HG03460 (cell line): ENCODE measurements around the gene RNF169.
A peak's percentile ranks its signal among the peaks of the same experiment; 100 is the strongest.

Source experiments
- ATAC-seq: cut with Tn5 transposase; IDR thresholded peaks from one replicate; pipeline ENCODE4 v1.9.1; 2021; ENCODE audit not compliant: unreplicated experiment

RNF169 gene

DNA sequence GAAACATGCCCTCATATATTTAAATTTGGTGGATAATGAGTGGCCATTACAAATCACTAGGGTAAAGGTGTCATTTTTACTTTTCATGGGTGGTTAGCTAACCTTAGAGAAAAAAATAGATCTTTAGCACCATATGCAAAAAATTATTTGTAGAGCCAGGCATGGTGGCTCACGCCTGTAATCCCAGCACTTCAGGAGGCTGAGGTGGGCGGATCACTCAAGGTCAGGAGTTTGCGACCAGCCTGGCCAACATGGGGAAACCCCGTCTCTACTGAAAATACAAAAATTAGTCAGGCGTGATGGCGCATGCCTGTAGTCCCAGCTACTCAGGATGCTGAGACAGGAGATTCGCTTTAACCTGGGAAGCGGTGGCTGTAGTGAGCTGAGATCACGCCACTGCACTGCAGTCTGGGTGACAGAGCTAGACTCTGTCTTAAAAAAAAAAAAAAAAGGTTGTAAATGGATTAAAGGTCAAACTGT, 19.6 kb downstream of the RNF169 start:
- peak; percentile 57 for ATAC-seq

- ATAC-seq = no peak
Observed at GRCh38 chr11:74769055-74769707, 20.5 kb downstream of the RNF169 start.

DNA sequence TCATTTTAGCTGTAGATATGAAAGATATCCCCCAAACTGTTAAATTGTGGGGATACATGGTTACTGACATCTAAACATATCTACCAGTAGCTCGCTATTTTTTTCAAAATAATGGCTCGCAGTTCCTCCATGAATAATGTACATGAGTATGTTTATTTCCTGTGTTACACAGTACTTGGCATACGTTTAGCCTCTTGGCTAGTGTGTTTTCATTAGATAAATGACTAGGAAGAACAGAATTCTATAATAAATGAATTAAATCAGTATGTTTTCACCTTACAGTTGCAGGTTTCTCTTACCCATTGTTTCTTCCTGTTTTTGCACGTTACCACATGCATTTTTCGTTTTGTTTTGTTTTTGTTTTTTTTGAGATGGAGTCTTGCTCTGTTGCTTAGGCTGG, 21.8 kb downstream of the RNF169 start:
- no peak for ATAC-seq

DNA sequence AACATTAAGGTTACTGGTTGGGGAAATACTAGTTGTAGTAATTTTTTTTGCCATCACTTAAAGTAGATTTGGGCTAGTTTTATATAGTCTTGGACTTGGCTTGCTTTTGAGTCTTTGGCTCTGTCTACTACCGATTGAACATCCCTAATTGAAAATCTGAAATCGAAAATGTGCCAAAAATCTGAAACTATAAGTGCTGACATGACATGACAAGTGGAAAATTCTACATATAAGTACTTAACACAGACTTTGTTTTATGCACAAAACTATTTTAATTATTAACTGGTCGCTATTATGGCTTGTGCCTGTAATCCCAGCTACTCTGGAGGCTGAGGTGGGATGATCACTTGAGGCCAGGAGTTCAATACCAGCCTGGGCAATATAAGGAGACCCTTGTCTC, 22.5 kb downstream of the RNF169 start:
- ATAC-seq = no peak

- no peak for ATAC-seq
Observed at GRCh38 chr11:74773476-74773875, 24.8 kb downstream of the RNF169 start.

DNA sequence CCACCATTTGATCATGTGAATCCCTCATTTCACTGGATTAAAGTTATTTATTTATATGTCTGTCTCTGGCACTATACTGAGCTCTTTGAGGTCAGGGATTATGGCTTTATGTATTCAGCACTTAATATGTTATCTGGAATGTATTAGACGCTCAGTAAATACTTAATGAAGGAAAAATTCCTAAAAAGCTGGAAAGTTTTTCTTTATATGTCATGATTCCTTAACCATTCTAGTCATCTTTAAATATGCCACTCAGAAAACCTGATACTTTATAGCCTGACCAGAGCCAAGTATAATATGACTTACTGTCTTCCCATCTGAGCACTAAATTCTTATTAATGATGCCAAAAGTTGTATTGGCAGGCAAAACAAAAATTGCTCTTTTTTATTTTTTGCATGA, 27.1 kb downstream of the RNF169 start:
- ATAC-seq = no peak

DNA sequence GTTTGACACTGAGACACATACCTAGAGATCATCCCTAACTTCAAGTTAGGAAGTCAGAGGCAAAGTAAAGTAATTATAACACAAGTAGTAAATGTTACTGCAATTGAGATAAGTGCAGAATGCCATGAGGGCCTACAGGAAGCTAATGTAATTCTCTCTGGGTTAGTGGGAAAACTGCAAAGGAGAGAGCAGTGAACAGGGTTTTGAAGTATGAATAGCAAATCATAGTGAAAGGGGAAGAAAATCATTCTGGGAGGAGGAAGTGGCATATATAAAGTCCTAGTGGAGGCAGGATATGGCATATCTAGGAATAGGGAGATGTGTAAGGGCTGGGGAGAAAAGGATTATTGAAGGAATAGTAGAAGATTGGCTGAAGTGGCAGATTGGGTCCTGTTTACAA, 27.9 kb downstream of the RNF169 start:
- ATAC-seq = no peak

DNA sequence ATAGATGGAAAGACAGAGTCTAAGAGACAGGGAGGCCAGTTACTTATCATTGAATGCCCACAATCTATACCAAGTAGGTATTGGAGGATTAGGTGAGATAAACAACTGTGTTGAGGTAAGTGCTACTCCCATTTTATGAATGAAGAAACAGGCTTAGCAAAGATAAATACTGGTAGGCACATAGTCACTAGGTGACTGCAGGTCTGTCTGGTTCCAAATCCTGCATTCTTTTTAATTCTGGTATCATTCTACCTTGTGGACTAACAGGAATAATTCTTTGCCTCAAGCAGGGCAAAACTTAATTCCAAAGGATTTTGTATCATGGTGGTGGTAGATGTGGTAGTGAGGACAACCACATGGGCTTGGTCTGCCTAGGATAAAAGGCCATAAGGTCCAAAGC, 28.4 kb downstream of the RNF169 start:
- ATAC-seq = no peak

- ATAC-seq = no peak
Observed at GRCh38 chr11:74777877-74778276, 29.2 kb downstream of the RNF169 start.

- no peak for ATAC-seq
Observed at GRCh38 chr11:74778581-74778980, 29.9 kb downstream of the RNF169 start.

DNA sequence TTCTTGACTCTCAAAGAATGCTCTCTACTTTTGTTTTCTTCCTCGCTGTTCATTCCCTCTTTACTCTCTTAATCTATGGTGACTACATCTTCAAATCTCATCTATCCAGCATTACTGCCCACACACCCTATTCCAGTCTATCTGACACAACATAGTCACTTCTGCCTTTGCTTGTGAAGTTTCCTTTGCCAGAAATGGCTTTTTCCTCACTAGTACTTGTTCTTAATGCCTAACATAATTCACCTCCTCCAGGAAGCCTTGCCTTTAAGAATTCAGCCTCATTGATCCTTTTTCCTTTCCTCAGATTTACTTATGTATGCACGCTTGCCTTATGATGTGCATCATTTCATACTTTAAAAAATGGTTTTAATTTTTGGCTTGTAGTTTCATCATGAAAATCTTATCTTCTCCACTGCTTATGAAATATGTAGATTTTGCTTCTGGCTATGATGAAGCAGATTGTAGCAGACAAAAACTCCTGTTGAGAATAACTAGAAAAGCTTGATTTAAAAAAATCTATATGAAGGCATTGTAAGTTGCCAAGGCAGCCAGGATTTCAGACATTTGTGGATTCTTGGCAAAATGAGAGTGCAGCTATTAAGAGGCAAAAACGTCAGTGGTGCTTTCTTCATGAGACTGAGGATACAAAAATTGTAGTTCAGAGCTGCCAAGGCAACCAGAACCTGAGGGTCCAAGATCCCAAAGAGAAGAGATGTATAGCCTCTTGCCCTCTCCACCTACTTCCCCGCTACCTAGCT, 31.8 kb downstream of the RNF169 start:
- no peak for ATAC-seq

- peak; percentile 85 for ATAC-seq
Observed at GRCh38 chr11:74783241-74783871, 34.7 kb downstream of the RNF169 start.

DNA sequence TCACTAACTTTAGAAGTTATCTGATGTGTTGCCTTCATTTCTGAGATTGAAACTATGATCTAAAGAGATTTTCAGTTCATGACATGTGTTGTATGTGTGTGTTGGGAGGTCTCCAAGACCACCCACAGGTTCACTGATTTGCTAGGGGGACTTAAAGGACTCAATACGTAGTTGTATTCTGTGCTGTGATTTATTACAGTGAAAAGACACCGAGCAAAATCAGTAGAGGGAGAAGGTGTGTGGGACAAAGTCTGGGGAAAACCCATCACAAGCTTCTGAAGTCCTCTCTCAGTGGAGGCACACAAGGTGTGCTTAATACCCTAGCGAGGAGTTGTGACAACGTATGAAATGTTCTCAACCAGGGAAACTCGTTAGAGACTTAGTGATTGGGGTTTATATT, 35.6 kb downstream of the RNF169 start:
- ATAC-seq = peak; percentile 59

DNA sequence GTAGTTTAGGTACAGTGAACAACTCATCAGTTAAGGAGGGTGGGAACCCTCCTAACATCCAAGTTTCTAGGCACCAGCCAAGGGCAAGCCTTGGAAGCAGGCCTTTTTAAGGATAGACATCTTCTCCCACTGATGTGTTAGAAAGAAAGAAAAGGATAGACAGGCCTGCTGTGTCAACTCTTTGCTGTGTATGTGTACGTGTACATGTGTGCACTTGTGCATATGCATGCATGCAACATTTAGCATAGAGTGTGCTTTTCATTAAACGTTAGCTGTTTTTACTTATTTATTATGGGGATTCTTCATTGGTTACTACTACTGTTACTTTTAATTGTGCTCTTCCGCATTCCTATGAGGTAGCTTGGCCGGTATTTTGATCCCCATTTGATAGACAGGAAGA, 36.1 kb downstream of the RNF169 start:
- no peak for ATAC-seq

GRCh38 chr11:74786574-74786973, 37.9 kb downstream of the RNF169 start:
- ATAC-seq = no peak

- ATAC-seq = no peak
Observed at GRCh38 chr11:74791333-74792100, 42.9 kb downstream of the RNF169 start.

GRCh38 chr11:74806267-74806666, 57.6 kb downstream of the RNF169 start:
- no peak for ATAC-seq

- ATAC-seq = no peak
Observed at GRCh38 chr11:74809801-74810200, 61.2 kb downstream of the RNF169 start.

DNA sequence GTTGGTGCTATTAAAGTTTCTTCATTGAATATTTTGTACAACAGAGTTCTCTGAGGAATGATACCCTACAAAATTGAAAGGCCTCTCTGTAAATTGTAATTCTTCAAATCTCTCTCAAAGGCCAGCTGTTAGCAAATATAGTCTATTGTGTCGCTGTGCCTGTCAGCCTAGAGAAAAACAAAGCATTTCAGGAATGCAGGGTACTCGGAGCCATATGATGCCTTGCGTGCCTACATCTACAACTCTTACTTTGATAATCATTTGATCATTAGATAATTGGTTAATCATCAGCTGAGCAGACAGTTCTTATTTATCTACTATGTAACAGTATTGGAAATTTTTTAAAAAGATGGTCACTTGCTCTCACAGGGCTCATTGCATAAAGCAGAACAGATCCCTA, 67.3 kb downstream of the RNF169 start:
- no peak for ATAC-seq

DNA sequence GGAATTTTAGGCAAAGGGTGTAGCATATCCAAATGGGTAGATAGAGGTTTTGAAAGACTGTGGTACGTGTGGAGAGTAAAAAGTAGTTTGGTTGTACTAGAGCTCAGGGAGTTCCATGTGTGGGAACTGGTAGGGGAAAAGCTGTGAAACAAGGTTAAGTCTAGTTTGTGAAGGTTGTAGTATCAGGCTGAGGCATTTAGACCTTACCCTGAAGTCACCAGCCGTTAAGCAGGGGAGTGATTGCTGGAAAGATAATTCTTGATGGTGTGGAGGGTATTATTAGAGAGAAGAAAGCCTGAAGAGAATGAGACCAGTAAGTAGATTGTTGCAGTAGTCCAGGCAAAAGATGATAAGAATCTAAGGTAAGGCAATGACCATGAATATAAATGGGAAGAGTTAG, 68.0 kb downstream of the RNF169 start:
- no peak for ATAC-seq

- ATAC-seq = no peak
Observed at GRCh38 chr11:74818283-74818946, 69.8 kb downstream of the RNF169 start.
